ENCODE results near the gene ESR1.

DNA sequence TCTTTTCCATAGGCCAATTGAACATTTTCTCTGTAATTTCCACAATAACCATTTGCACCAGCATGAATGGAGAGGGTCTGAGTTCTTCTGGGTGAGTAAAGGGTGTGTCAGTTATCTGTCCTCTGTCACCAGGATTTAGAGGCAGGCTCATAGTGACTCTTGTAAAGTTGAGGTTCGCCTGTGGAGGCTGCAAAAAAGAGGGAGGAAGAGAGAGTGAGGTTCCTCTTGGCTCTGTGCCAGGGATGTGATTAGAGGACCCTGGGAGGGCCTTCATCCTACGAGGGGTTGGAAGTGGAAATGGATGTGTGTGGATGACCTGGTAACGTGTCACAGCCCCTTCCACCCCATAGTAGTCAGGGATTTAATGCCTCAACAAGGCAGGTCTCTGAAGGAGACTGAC is 242.0 kb downstream of the ESR1 start:
- TF ChIP-seq CTCF (IDR thresholded peaks at IDR 0.05) (no peak), POLR2A (IDR thresholded peaks at IDR 0.05) (no peak)

Data from right lobe of liver (tissue), 4 donors.